Smooth muscle cell (in vitro differentiated cells): ENCODE results near the gene TEX47. TPM values are rescaled to one million over a fixed set of nuclear protein-coding genes. Genes with fewer than 3 reads are reported as not detected.

Source experiments
- DNase-seq: peaks from one replicate; lab custom pipeline; 2025; ENCODE audit not compliant: unreplicated experiment; lab: John Stamatoyannopoulos, UW
- H2AFZ ChIP-seq: fragments of 200-600 bp; sonication (generic); 2 replicates; pipeline ENCODE4 v1.6.0; 2016; ENCODE audit warnings: antibody characterized with exemption, low read depth, mild to moderate bottlenecking
- H3F3A ChIP-seq: fragments of 200-600 bp; sonication (generic); 2 replicates; pipeline ENCODE4 v1.6.0; 2017; ENCODE audit warnings: antibody characterized with exemption, low read depth
- H3K27ac ChIP-seq: fragments of 200-600 bp; sonication (generic); 2 replicates; pipeline ENCODE4 v1.5.1; 2016; ENCODE audit warnings: low read depth, mild to moderate bottlenecking
- H3K27me3 ChIP-seq: fragments of 200-600 bp; sonication (generic); 2 replicates; pipeline ENCODE4 v1.6.1; 2016; ENCODE audit warnings: low read depth, mild to moderate bottlenecking
- H3K36me3 ChIP-seq: fragments of 200-600 bp; sonication (generic); 2 replicates; pipeline ENCODE4 v1.5.1; 2016; ENCODE audit warnings: low read depth
- H3K4me1 ChIP-seq: fragments of 200-600 bp; sonication (generic); 2 replicates; pipeline ENCODE4 v1.5.1; 2016; ENCODE audit warnings: low read depth
- H3K4me2 ChIP-seq: fragments of 200-600 bp; sonication (generic); 2 replicates; pipeline ENCODE4 v1.6.0; 2016; ENCODE audit warnings: mild to moderate bottlenecking
- H3K4me3 ChIP-seq: fragments of 200-600 bp; sonication (generic); 2 replicates; pipeline ENCODE4 v1.5.1; 2016; ENCODE audit warnings: mild to moderate bottlenecking
- H3K79me2 ChIP-seq: fragments of 200-600 bp; sonication (generic); 2 replicates; pipeline ENCODE4 v1.6.0; 2016; ENCODE audit warnings: low read depth, mild to moderate bottlenecking
- H3K9ac ChIP-seq: fragments of 200-600 bp; sonication (generic); 2 replicates; pipeline ENCODE4 v1.6.0; 2016; ENCODE audit warnings: low read depth
- H3K9me3 ChIP-seq: fragments of 200-600 bp; sonication (generic); replicated peaks from 2 replicates; pipeline ENCODE4 v1.5.1; 2016; ENCODE audit warnings: low read depth
- H4K20me1 ChIP-seq: fragments of 200-600 bp; sonication (generic); 2 replicates; pipeline ENCODE4 v1.6.0; 2016; ENCODE audit warnings: low read depth
- CTCF ChIP-seq: fragments of 200-600 bp; sonication (generic); IDR thresholded peaks from 2 replicates; pipeline ENCODE4 v1.5.1; 2017; ENCODE audit warnings: borderline replicate concordance, mild to moderate bottlenecking, antibody characterized with exemption; ENCODE audit not compliant: insufficient read depth, poor library complexity, severe bottlenecking
- WGBS: methylation state at CpG from one replicate; pipeline ENCODE4 v1.1.7; 2016; ENCODE audit warnings: low lambda C conversion rate; 5-methylcytosine and 5-hydroxymethylcytosine counted together
- polyA plus RNA-seq: library from polyadenylated mRNA; unstranded; fragments of >200 nt; fragmentation: Nextera tagmentation; extraction: Ambion mirVana; gene quantifications from 2 replicates; pipeline ENCODE4 v1.2.1, GENCODE V29; 2016
- total RNA-seq: library from RNA; depleted of rRNA; stranded (reverse); fragments of >200 nt; gene quantifications from 2 replicates; pipeline ENCODE4 v1.2.3, GENCODE V29; 2014

TEX47 gene
- total and polyA plus RNA-seq, 2 experiments from 2014 or later: not detected

DNA sequence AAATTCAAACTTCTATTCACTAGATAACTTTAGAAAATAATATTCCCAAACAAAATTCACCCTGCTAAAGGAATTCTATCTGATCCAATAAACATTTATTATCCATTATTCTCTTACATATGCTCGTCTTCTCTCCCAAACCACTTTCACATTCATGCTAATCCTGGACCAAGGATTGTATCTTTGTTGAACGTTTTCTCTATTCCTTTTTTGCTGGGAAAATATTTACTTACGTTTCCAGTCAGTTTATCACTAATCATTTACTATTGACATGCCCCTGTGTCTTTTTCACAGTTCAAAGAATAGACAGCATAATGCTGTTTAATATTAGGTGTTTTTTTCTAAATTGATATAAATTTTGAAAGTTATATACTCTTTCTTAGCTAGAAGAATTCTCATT lies 3.2 kb downstream of the TEX47 start:
- Histone ChIP-seq H3F3A (no peaks in the 10 kb centered on the region), H3K9me3 (no peaks in the 10 kb centered on the region), H3K9ac (no peak overlapping the region), H4K20me1 (no peaks in the 10 kb centered on the region), H3K27me3 (no peaks in the 10 kb centered on the region), H3K79me2 (no peaks in the 10 kb centered on the region), H3K4me2 (no peak overlapping the region), H3K27ac (no peak overlapping the region), H3K4me3 (no peak overlapping the region), H3K36me3 (no peaks in the 10 kb centered on the region), H2AFZ (no peak overlapping the region), H3K4me1 (no peaks in the 10 kb centered on the region)
- no peak for DNase-seq
- TF ChIP-seq CTCF: no peak
- WGBS: 73% methylated on average over 3 of the region's 3 CpGs

- no peak overlapping the region for H3K27ac ChIP-seq
- no peaks in the 10 kb centered on the region for H3K9me3 ChIP-seq
- no peak overlapping the region for H3K9ac ChIP-seq
- no peak overlapping the region for H2AFZ ChIP-seq
- H3K36me3 ChIP-seq: no peaks in the 10 kb centered on the region
- no peaks in the 10 kb centered on the region for H3F3A ChIP-seq
- TF ChIP-seq CTCF: no peak
- no peak for DNase-seq
- no peak overlapping the region for H3K4me2 ChIP-seq
- no peaks in the 10 kb centered on the region for H3K79me2 ChIP-seq
- no peak overlapping the region for H3K4me3 ChIP-seq
- H4K20me1 ChIP-seq: no peaks in the 10 kb centered on the region
- 89% methylated on average over 4 of the region's 4 CpGs for WGBS
- H3K4me1 ChIP-seq: no peaks in the 10 kb centered on the region
- no peaks in the 10 kb centered on the region for H3K27me3 ChIP-seq
Measured at GRCh38 chr7:88791891-88792290, 3.6 kb downstream of the TEX47 start.

DNA sequence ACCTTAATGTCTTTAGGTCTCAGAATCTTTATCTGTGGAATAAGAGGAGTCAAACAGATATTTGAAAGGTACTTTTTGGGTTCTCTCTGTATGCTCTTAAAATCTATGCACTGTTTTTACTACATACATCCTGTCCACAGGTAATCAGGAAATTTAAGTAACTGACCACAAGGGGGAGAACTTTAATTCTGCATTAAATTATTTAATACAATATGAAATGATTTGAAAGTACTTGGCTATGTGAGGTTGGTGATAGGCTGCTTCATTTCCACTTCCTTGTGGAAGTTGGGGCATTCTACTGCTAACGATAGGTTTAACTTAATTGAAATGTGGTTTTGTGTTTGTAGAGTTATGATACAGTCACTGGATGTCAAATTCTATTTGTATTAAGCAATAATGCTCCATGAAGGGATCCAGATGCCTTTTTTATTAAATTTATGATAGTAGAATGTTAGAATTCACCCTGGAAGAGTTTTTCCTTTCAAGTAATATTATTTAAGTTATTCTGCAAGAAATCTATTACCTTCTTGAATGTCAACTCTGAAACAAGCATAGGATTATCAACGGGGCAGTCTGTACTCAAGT lies 6.0 kb downstream of the TEX47 start:
- no peak overlapping the region for H3K4me3 ChIP-seq
- H4K20me1 ChIP-seq: no peaks in the 10 kb centered on the region
- no peaks in the 10 kb centered on the region for H3F3A ChIP-seq
- no peaks in the 10 kb centered on the region for H3K36me3 ChIP-seq
- H3K9ac ChIP-seq: no peak overlapping the region
- H3K79me2 ChIP-seq: no peaks in the 10 kb centered on the region
- H3K4me1 ChIP-seq: no peaks in the 10 kb centered on the region
- TF ChIP-seq CTCF: peak; percentile 70
- WGBS: 86% methylated on average over 2 of the region's 2 CpGs
- H3K27me3 ChIP-seq: no peaks in the 10 kb centered on the region
- H3K4me2 ChIP-seq: no peak overlapping the region
- H3K27ac ChIP-seq: no peak overlapping the region
- no peak overlapping the region for H2AFZ ChIP-seq
- no peaks in the 10 kb centered on the region for H3K9me3 ChIP-seq
- DNase-seq: no peak

DNA sequence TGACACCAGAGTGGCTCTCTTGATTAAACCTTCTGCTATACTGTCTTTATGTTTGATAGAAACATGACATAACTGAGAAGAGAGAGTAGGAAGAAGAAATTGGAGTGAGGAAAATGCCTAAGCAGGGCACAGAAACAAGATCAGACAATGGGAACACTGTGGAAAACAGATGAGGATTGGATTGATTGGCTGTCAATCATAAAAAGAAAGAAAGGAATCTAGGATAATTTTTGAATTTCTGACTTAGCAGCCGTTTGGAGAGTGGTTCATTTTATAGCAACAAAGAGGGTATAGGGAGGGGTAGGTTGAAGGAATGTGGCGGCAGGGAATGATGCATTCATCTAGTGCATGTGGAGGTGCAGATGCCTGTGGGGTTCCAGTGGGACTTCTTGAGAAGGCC lies 7.8 kb downstream of the TEX47 start:
- Histone ChIP-seq H2AFZ (no peak overlapping the region), H3F3A (no peaks in the 10 kb centered on the region), H3K9ac (no peak overlapping the region), H3K27me3 (no peaks in the 10 kb centered on the region), H3K27ac (no peak overlapping the region), H3K9me3 (no peaks in the 10 kb centered on the region), H3K36me3 (no peaks in the 10 kb centered on the region), H4K20me1 (no peaks in the 10 kb centered on the region), H3K4me2 (no peak overlapping the region), H3K79me2 (no peaks in the 10 kb centered on the region), H3K4me3 (no peak overlapping the region), H3K4me1 (no peaks in the 10 kb centered on the region)
- 83% methylated on average over 2 of the region's 2 CpGs for WGBS
- no peak for TF ChIP-seq CTCF
- DNase-seq: no peak
